Frontal cortex (tissue), 4 donors: ENCODE results near the gene TMEM270. TPM values are rescaled to one million over a fixed set of nuclear protein-coding genes. Genes with fewer than 3 reads are reported as not detected.

Experiments
- DNase-seq, 2 donors: peaks; one replicate each; pipeline ENCODE4 v3.0.0; 2012; ENCODE audit warnings: low spot score in 2 of 2
- FAIRE-seq: peaks from 2 replicates; lab custom pipeline; 2012; peaks lifted over from hg19 to GRCh38; lab: Jason Lieb, UNC
- total RNA-seq: library from RNA; depleted of rRNA; stranded (reverse); fragments of >200 nt; gene quantifications from one replicate; pipeline ENCODE4 v1.2.3, GENCODE V29; 2014
- donor health status: control.
- donor health status: control.
- donor health status: control.

TMEM270 gene
- total RNA-seq, 1 donor from 2014 or later, result not detected

DNA sequence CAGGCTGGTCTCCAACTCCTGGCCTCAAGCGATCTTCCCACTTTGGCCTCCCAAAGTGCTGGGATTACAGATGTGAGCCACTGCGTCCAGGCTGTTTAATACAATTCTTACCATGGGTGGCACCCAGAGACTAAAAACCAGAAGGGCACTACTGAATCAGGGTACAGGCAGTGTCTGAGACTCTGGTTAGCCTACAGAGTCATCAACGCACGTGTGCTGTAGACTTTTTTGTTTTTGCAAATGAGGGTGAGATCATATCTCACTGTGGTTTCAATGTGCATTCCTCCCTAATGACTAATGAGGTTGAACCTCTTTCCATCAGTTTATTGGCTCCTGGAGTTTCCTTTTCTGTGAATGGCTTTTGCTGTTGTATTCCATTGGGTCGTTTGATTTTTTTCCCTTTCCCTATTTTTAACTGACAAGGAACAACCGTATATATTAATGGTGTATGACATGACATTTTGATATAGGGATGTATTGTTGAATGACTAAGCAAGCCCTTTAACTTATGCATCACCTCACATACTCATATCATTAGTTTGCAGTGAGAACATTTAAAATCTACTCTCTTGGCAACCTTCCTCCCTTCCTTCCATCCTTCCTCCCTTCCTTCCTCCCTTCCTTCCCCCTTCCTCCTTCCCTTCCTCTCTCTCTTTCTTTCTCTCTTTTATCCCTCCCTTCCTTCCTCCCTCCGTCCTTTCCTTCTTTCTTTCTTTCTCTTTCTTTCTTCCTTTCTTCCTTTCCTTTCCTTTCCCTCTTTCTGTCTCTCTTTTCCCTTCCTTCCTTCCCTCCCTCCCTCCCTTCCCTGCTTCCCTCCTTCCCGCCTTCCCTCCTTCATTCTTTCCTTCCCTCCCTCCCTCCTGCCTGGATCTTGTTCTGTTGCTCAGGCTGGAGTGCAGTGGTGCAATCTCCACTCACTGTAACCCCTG lies 9.3 kb upstream of the TMEM270 start:
- FAIRE-seq (no peak), DNase-seq (no peak)

- FAIRE-seq, result no peak
- no peak for DNase-seq
Observed at GRCh38 chr7:73852500-73852899, 8.5 kb upstream of the TMEM270 start.

DNA sequence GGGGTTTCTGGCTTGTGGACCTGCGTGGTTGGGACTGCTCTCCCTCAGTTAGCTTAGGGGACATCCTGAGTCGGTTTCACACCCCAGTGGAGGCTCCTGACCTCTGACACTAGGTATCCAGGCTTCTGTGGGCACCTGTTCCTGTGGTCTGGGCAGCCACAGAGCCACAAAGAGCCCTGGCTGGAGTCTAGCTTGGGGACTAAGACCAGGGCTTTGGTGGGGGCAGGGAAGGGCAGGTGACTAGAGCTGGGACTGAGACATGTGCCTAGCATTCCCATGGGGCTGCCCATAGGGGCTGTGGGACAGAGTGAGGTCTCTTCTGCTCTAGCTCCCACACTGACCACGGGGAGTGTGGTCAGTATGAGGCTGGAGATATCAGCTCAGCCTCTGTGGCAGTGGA lies 4.0 kb upstream of the TMEM270 start:
- FAIRE-seq (no peak), DNase-seq (no peak)

- DNase-seq (no peak), FAIRE-seq (no peak)
Observed at GRCh38 chr7:73858807-73859206, 2.2 kb upstream of the TMEM270 start.

DNA sequence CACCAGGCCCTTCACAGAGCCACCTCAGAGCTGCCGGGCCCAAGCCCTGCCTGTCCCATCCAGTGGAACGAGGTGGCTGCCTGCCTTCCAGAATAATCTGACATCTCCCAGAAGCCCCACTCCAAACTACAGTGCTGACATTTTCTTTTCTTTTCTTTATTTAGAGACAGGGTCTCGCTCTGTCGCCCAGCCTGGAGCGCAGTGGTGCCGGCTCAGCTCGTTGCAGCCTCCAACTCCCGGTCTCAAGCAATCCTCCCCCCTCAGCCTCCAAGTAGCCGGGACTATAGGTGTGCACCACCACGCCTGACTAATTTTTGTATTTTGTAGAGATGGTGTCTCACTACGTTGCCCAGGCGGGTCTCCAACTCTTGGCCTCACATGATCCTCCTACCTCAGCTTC lies 346 bp downstream of the TMEM270 start:
- FAIRE-seq, result no peak
- DNase-seq, result no peak

- FAIRE-seq (no peak), DNase-seq (no peak)
Observed at GRCh38 chr7:73864981-73865711, 4.2 kb downstream of the TMEM270 start.

DNA sequence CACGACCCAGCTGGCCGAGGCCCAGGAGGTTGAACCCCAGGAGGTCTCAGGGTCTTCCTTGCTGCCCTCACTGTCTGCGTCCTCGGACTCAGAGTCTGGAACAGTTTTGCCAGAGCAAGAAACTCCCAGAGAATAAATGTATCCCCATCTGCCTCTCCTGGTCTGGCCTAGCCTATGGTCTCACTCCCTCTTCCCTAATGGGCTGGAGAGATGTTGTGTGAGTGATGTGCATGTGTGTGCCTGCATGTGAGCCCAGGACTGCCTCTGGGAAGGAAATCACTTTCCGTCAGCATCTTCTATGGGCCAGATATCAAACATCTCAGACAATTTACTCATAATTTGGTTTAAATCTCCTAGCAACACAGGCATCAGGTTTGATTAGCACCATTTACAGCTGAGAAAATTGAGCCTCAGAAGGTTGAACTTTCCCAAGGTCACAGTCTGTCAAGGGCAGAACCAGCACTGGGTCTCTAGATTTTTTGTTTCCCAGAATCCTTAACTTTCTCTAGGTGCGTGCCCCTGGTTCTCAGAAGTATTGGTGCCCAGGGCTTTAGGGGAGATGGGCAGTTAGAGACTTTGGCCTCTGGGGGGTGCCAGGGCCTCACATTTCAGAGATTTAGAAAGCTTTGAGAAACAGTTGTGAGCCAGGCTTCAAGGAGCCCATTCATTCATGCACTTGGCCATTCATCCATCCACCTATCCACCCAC lies 4.9 kb downstream of the TMEM270 start:
- DNase-seq, result peak; percentile 52 to 71

DNA sequence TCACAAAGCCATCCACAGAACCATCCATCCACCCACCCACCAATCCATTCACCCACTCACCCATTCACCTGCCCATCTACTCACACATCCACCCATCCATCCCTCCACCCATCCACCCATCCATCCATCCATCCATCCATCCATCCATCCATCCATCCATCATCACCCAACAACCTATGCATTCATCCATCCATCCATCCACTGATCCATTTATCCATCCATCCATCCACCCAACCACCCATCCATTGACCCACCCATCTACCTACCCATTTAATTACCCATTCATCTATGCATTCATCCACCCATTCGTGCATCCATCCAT lies 5.4 kb downstream of the TMEM270 start:
- FAIRE-seq, result no peak

More for the DNA sequence above, 4.9 kb downstream of the TMEM270 start:
- FAIRE-seq, result no peak

GRCh38 chr7:73869011-73869798 lies 8.2 kb downstream of the TMEM270 start:
- no peak for DNase-seq
- no peak for FAIRE-seq

More for the DNA sequence above, 5.4 kb downstream of the TMEM270 start:
- DNase-seq, result no peak

GRCh38 chr7:73870041-73870492 lies 9.1 kb downstream of the TMEM270 start:
- DNase-seq (no peak), FAIRE-seq (no peak)

DNA sequence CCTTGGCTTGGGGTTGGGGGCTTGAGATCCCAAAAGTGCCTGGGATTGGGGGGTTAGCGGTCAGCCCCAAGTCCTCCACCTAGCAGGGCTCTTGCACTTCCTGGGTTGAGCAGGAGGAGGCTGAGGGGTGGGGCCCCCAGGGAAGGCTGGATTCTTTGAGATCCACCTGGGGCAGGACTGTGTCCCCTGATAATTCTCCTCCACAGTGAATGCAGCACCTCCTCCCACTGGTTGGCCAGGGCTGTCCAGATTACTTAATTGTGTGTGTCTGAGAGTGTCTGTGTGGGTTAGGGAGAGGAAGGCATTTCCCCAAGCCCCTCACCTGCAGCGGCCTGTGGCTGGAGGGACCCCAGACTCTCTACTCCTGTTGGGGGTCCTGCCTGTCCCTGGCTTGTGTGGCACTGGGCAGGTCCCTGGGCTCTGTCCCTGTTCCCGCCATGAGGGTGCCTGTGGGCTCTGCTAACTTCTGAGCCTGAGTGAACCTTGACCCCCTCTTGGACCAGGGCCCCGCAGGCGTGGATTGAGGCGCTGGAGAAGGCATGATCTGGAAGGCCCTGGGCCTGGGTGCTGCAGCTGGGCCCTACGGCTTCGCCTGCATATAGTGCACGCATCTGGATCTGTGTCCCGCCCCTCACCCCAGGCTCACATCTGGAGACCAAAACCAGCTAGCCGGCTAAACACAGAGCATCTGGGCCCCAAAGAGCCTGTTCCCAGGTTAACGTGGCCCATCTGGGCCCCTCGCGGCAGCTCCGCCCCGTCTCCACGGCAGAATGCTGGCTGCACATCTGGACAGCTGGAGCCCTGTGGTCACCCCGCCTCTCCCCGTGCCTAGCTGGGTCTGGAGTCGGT lies 10.4 kb downstream of the TMEM270 start:
- DNase-seq (no peak), FAIRE-seq (no peak)

DNA sequence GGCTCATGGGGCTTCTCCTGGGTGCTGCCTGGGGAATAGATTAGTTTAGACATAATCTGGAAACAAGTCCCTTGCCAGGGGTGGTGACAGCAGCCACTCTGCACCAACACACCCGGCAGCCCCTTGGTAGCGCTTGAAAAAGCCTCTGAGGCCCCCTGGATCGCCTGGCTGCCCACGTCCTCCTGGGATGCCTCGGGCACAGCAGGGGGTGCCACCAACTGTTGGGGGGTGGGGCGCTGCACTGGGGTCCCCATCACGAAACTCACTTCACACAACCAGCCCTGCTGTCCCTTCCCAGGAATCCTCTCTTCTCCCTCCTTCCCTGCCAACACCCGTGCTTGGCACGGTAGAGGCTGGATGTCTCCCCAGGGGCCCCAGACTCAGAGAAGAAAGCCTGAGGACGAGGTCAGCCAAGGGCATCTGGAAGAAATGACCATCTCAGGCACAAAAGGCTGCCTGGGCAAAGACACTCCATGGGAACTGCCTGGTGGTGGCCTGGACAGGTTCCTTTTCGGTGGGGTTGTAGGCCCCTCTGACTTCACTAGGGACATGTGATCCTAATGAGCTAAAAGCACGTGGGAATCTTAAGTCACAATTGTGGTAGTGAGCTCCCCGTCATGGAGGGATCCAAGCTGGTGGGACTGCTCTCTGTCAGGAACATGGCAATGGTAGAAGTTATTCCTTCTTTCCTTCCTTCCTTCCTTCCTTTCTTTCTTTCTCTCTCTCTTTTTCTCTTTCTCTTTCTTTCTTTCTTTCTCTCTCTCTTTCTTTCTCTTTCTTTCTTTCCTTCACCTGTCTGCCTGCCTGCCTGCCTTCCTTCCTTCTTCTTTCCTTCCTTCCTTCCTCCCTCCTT lies 11.3 kb downstream of the TMEM270 start:
- DNase-seq (no peak), FAIRE-seq (no peak)

GRCh38 chr7:73876361-73876760 lies 15.4 kb downstream of the TMEM270 start:
- FAIRE-seq (no peak), DNase-seq (no peak)

DNA sequence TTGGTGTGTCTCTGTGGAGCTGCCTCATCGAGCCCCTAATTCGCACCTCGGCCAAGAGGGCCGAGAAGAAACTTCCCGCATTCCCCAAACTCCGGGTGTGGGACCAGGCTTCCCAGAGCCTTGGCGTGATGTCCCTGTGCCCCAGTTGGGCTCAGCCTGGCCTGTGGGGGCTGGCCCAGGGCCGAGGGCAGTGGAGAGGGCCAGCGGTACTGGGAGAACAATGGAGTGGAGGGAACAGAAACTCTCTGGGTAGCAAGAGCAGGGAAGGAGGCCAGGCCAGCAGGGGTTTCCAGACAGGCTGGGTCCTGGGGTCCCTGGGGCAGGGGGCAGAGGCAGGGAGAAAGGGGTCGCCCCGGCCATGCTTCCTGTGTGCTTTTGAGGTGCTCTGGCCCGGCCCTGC lies 16.0 kb downstream of the TMEM270 start:
- FAIRE-seq (no peak), DNase-seq (peak in 1 of 2 donors; percentile 40)

DNA sequence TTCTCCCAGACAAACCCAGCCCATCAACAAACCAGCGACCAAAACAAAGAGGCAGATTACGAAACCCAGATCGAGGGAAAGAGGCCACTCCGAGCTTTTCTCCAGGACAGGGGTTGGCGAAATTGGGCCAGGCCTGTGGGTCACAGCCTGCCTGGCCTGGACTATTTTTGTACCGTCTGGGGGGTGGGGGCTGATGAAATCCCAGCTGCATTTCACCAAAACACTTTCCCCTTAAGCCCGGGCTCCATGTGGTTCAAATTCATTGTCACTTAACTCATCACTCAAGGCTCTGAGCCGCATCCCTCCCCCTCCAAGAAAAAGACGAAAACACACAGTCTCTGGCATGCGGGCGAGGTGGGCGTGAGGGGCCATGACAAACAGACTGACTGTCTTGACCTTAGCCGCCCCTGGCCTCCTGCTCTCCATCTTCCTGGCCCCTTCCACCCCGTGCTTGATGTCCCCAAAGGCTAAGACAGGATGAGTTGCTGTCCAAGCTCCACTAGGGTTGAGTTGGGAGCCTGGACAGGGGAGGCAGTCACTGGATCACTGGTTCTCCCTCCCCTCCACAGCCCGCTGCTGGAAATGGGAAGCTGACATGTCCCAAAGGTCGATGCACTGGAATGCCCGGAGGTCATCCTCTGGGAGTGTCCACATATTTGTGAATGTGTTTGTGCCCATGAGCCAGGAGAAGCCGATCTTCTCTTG lies 19.2 kb downstream of the TMEM270 start:
- FAIRE-seq, result no peak

GRCh38 chr7:73880755-73881328 lies 19.9 kb downstream of the TMEM270 start:
- no peak for FAIRE-seq

More for the DNA sequence above, 19.2 kb downstream of the TMEM270 start:
- no peak for DNase-seq

More at GRCh38 chr7:73880755-73881328, 19.9 kb downstream of the TMEM270 start:
- DNase-seq, result no peak
